ENCODE data around the gene DLGAP5.

The DLGAP5 gene

DNA sequence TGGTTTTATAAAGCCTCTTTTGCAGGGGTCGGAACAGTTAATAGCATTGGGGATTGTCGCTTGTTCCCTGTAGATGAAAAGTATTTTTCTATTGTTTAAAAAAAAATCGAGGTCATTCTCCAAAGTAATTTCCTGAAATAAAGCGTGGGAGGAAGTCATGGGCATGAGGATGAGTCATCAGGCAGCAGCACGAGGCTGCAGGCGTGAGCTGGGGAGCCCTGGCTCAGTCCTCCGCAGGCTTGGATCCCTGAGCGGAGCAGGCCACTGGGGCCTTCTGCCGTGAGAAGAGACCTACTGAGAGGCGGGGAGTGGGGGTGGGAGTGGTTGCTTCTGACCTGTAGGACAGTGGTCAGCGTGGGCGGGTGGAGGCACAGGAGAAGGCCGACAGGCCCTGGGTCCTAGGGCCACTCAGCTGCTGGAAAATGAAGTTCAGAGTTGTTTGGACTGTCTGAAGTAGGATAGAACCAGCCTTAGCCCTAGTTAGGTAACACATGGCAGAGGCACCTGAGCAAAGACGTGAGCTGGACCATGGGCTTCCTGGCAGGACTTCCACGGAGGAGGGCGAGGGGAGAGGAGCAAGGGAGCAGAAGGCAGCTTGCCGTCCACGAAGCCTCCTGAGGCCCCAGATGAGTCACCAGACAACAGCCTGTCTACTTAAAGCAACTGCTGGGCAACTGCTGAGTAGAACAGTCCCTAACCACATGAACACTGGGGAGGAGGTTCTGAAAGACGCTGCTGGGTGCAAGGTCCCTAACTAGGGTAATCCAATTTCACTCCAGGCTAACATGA, 83.4 kb downstream of the DLGAP5 start:
- DNase-seq: peak; percentile 34 to 66

DNA sequence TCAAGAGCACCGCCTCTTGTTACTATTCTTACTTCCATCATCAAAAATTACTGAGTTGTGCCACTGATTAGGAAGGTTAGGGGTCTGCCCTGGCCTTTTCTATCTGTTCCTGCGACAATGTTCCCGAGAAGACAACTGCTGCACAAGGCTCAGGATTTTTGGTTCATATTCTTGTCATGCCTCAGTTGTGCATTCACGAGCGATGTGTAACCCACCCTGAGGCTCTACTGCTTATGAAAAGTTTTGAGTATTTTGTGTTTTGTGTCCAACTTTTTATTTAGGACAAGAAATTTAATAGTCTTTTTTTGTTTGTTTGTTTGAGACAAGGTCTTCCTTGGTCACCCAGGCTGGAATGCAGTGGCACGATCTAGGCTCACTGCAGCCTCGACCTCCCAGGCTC, 85.4 kb downstream of the DLGAP5 start:
- no peak for DNase-seq

DNA sequence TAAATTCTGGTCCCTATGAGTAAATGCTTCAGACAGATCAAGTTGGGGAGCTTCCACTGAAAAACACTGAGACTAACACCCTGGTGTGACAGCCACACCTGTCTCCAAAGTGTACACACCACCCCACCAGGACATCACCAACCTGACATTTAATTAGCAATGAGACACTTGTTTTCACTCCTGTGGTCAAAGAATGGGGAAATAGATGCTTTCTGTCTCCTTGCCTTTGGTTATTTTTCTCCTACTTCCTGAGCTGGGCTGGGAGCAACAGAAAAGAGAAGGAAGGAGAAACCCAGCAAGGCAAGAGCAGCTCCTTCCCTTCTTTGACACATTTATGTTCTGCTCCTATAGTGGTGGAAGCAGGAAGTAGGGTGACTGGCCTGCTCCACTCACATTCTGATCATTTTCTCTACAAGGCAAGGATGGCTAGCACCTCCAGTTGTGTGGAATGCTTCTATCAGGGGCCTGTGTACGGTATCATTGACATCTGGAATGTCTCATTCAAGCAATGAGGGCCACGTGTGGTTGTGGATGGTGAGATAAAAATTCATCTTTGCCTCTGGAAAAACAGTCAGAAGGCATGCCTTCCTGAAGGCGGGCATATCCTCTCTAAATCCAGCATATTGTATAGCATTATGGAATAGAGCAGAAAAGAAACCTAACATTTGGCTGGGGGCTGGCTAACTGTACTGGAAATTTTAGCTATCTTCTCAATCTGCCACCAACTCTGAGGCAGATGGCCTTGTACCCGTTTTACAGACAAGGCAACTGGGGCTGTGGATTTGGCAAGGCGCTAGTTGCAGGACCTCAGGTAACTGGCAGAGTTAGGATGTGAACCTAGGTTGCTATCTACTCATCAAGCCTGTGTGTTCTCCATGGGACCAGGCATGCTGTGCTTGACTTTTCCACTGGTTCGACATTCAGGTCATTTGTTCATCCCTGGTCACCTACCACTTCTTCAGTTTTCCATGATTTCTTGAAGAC, 87.1 kb downstream of the DLGAP5 start:
- DNase-seq: no peak

DNA sequence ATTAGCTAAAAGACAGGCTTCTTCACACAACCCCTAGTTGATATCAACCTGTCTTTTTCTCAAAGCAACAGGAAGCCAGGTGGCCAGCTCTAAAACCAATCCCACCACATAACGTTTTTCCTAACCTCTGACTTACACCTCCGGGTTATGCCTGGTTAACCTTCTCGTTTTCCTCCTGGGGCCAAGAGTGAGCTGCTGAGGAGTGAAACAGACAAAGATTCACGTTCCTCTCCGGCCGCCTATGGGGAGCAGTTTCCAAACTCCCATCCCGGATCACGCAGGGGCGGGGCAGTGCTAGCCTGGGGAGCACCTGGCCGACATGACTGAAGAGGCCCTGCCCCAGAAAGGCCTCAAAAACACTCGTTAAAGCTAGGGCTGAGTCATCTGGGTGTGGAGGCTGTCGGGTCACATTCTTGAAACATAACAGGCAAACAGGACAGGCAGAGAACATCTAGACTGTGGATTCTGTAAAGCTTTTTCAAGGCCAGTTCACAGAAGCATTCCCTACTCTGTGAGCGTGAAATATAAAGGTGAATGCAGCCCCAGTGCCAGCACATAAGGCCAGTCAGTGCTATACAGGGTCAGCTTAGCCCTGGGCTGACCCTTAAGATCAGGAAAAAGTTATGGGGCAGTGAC, 88.3 kb downstream of the DLGAP5 start:
- peak; percentile 70 to 80 for DNase-seq

DNA sequence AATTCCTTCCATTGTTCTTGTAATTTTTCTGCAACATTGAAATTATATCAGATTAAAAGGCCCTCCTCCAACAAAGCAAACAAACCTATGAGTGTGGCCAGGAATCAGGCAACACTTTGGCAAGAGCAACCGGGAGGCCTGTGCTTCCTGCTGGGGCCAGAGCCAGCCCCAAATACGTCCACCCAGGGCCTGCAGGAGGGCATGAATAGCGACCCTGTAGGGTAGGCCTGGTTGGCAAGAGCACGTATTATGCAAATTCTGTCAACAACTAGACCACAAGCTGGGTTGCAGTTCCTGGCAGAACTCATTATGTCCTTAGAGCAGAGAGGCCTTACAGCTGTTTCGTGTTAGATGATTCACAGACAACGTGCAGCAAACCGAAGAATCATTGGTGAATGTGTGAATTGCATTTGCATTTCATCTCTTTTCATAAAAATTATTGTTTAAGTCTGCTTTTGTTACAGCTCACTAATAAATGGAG, 89.2 kb downstream of the DLGAP5 start:
- DNase-seq: peak; percentile 38 to 69

DNA sequence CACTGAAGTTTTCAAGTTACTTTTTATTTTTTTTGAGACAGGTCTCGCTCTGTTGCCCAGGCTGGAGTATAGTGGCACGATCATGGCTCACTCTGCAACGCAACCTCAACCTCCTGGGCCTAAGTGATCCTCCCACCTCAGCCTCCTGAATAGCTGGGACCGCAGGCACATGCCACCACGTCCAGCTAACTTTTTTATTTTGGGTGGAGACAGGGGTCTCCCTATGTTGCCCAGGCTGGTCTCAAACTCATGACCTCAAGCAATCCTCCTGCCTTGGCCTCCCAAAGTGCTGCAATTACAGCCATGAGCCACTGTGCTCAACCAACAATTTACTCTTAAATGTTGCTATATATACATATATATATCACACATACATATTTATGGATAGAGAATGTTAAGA, 89.7 kb downstream of the DLGAP5 start:
- no peak for DNase-seq

DNA sequence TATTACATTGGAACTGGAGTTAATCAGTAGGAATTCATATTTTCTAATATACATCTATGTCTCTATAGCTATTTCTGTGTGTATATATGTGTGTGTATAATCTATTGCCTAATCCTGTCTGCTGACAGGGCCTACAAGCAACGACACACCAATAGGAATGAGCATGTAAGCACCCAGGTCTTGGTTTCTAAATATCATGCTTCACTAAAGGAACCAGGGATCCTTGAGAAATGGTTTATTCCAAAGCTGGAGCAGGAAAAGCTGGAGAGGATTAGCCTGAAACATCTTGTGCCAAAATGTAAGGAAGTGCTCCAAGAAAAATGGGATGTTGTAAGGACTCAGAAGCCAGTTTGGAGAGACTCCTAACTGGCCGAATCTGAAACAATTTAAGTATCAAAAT, 91.6 kb downstream of the DLGAP5 start:
- no peak for DNase-seq

DNA sequence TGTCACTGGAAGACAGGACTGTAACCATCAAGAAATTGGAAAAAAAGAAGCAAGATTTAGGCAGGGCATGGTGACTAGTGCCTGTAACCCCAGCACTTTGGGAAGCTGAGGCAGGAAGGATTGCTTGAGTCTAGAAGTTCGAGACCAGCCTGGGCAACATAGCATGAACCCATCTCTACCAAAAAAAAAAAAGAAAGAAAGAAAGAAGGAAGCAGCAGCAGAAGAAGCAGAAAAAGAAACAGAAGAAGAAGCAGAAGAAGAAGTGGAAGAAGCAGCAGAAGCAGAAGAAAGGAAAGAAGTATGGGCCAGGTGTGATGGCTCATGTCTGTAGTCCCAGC, 92.9 kb downstream of the DLGAP5 start:
- no peak for DNase-seq
